ENCODE measurements around the gene ADCK1. TPM values are rescaled to one million over a fixed set of nuclear protein-coding genes. Genes with fewer than 3 reads are reported as not detected.

The ADCK1 gene
- polyA plus RNA-seq, 1 donor from 2014 or later = 13.6 TPM

DNA sequence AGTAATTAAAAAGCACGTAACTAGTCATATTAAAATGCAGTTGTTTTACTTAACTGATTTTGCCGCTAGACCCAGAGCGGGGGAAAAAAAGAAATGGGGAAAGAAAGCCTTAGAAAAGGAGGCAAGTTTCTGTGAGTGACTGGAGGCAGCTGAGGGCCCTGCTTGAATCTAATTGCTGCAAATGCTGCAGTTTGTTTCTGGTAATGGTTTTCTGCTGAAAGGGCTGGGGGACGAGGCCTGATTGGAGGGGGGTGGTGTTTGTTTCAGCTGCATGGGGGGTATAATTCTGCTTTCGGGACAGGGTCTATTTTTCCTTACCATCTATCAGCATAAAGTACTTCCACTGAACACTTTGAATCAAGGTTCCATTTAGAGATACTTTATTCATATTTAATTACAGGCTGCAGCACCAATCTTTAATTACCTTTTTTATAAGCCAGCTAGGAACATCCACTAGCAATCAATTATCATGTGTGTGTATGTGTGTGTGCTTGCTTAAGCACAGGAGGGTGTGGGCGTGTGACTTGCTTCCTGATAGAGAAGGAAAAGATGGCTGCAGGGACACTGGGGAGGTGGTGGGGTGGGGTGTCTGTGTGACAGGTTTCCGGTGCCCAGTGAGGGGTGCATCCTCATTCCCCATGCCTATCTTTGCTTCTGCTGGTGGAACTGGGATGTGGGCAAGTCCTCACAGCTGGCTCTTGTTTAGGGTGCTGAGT lies 83.4 kb downstream of the ADCK1 start:
- TF ChIP-seq TAF1 (IDR thresholded peaks at IDR 0.05; ENCODE audit: low read depth) = no peak
- no peak for TF ChIP-seq POLR2AphosphoS5 (IDR thresholded peaks at IDR 0.05)
- no peak for TF ChIP-seq RAD21 (conservative IDR thresholded peaks at IDR 0.05)
- TF ChIP-seq, protein P1, sequence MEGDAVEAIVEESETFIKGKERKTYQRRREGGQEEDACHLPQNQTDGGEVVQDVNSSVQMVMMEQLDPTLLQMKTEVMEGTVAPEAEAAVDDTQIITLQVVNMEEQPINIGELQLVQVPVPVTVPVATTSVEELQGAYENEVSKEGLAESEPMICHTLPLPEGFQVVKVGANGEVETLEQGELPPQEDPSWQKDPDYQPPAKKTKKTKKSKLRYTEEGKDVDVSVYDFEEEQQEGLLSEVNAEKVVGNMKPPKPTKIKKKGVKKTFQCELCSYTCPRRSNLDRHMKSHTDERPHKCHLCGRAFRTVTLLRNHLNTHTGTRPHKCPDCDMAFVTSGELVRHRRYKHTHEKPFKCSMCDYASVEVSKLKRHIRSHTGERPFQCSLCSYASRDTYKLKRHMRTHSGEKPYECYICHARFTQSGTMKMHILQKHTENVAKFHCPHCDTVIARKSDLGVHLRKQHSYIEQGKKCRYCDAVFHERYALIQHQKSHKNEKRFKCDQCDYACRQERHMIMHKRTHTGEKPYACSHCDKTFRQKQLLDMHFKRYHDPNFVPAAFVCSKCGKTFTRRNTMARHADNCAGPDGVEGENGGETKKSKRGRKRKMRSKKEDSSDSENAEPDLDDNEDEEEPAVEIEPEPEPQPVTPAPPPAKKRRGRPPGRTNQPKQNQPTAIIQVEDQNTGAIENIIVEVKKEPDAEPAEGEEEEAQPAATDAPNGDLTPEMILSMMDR (IDR thresholded peaks at IDR 0.05; ENCODE audit: poor library complexity, severe bottlenecking) = no peak
- TF ChIP-seq, protein P2, sequence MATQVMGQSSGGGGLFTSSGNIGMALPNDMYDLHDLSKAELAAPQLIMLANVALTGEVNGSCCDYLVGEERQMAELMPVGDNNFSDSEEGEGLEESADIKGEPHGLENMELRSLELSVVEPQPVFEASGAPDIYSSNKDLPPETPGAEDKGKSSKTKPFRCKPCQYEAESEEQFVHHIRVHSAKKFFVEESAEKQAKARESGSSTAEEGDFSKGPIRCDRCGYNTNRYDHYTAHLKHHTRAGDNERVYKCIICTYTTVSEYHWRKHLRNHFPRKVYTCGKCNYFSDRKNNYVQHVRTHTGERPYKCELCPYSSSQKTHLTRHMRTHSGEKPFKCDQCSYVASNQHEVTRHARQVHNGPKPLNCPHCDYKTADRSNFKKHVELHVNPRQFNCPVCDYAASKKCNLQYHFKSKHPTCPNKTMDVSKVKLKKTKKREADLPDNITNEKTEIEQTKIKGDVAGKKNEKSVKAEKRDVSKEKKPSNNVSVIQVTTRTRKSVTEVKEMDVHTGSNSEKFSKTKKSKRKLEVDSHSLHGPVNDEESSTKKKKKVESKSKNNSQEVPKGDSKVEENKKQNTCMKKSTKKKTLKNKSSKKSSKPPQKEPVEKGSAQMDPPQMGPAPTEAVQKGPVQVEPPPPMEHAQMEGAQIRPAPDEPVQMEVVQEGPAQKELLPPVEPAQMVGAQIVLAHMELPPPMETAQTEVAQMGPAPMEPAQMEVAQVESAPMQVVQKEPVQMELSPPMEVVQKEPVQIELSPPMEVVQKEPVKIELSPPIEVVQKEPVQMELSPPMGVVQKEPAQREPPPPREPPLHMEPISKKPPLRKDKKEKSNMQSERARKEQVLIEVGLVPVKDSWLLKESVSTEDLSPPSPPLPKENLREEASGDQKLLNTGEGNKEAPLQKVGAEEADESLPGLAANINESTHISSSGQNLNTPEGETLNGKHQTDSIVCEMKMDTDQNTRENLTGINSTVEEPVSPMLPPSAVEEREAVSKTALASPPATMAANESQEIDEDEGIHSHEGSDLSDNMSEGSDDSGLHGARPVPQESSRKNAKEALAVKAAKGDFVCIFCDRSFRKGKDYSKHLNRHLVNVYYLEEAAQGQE (IDR thresholded peaks at IDR 0.05; ENCODE audit: borderline replicate concordance) = no peak
- no peak for TF ChIP-seq EP300 (conservative IDR thresholded peaks at IDR 0.05; ENCODE audit: poor library complexity, severe bottlenecking)
- TF ChIP-seq MXI1 (conservative IDR thresholded peaks at IDR 0.05; ENCODE audit: poor library complexity, severe bottlenecking) = no peak
- no peak for TF ChIP-seq EZH2 (IDR thresholded peaks at IDR 0.05; ENCODE audit: borderline replicate concordance, insufficient read depth, low read length, poor library complexity, severe bottlenecking)
- TF ChIP-seq SMC3 (conservative IDR thresholded peaks at IDR 0.05; ENCODE audit: poor library complexity) = no peak
- H3K9me3 ChIP-seq (ENCODE audit: low read length) = no peaks in the 10 kb centered on the region
- H3K9me2 ChIP-seq (ENCODE audit: insufficient read depth, low read length) = no peaks in the 10 kb centered on the region
- no peak overlapping the region for H3K4me2 ChIP-seq (ENCODE audit: low read length)
- no peaks in the 10 kb centered on the region for H3F3A ChIP-seq (ENCODE audit: insufficient read depth, low read length, poor library complexity, severe bottlenecking)
- H3K36me3 ChIP-seq (ENCODE audit: insufficient read depth, low read length) = no peaks in the 10 kb centered on the region
- no peaks in the 10 kb centered on the region for H3K79me2 ChIP-seq (replicated peaks; ENCODE audit: insufficient read depth, low read length)
- H4K20me1 ChIP-seq (ENCODE audit: insufficient read depth) = no peaks in the 10 kb centered on the region
- no peak overlapping the region for H3K27ac ChIP-seq (ENCODE audit: low read length)
- no peak overlapping the region for H3K4me3 ChIP-seq (ENCODE audit: low read length)
- no peak overlapping the region for H3K9ac ChIP-seq (ENCODE audit: low read length)
- no peaks in the 10 kb centered on the region for H3K27me3 ChIP-seq (ENCODE audit: insufficient read depth, low read depth, low read length)
- H2AFZ ChIP-seq (ENCODE audit: low read depth, low read length) = no peak overlapping the region

DNA sequence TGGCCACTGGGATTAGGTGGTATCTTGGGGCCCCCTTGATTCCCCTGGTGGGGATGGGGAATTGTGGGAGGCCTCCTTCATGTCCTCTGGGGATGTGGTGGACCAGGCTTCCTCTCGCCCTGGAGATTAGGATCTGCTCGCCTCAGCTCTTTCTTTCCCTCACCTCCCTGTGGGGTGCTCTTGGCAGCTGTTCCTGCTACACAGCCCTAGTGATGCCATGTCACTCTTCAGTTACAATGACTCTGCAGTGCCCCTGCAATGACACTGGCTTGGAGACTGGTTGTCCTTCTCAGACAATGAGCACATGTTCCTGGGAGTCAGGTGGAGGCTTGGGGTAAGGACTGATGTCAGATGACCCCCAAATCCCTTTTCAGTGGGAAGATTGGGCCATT lies 83.9 kb downstream of the ADCK1 start:
- H3K4me2 ChIP-seq (ENCODE audit: low read length) = no peak overlapping the region
- H4K20me1 ChIP-seq (ENCODE audit: insufficient read depth) = no peaks in the 10 kb centered on the region

More for the DNA sequence above, 83.9 kb downstream of the ADCK1 start:
- no peak for TF ChIP-seq EZH2 (IDR thresholded peaks at IDR 0.05; ENCODE audit: borderline replicate concordance, insufficient read depth, low read length, poor library complexity, severe bottlenecking)
- Histone ChIP-seq H3K9me3 (ENCODE audit: low read length) (no peaks in the 10 kb centered on the region), H3K36me3 (ENCODE audit: insufficient read depth, low read length) (no peaks in the 10 kb centered on the region), H3K27ac (ENCODE audit: low read length) (no peak overlapping the region), H3K27me3 (ENCODE audit: insufficient read depth, low read depth, low read length) (no peaks in the 10 kb centered on the region), H3F3A (ENCODE audit: insufficient read depth, low read length, poor library complexity, severe bottlenecking) (no peaks in the 10 kb centered on the region), H3K4me3 (ENCODE audit: low read length) (no peak overlapping the region), H3K9ac (ENCODE audit: low read length) (no peak overlapping the region), H2AFZ (ENCODE audit: low read depth, low read length) (no peak overlapping the region), H3K79me2 (replicated peaks; ENCODE audit: insufficient read depth, low read length) (no peaks in the 10 kb centered on the region), H3K9me2 (ENCODE audit: insufficient read depth, low read length) (no peaks in the 10 kb centered on the region)

Measured in neural cell (in vitro differentiated cells).